Stimulated activated CD4-positive, alpha-beta T cell treated with anti-CD3 and anti-CD28 coated beads, TNF-alpha, amount 100 ng/mL, for 1 hour (primary cell): ENCODE data around the gene CLDN9.
"Not testable (repeated sequence)": the region's sequence is repeated elsewhere in the genome, so short reads cannot be mapped to it uniquely, and the experiment has no call there.

Experiments used
- DNase-seq, 3 donors: peaks; one replicate each; pipeline ENCODE4 v3.0.0-alpha.2; 2020; ENCODE audit warnings: low read depth in 3 of 3, low spot score in 1 of 3

Gene CLDN9

DNA sequence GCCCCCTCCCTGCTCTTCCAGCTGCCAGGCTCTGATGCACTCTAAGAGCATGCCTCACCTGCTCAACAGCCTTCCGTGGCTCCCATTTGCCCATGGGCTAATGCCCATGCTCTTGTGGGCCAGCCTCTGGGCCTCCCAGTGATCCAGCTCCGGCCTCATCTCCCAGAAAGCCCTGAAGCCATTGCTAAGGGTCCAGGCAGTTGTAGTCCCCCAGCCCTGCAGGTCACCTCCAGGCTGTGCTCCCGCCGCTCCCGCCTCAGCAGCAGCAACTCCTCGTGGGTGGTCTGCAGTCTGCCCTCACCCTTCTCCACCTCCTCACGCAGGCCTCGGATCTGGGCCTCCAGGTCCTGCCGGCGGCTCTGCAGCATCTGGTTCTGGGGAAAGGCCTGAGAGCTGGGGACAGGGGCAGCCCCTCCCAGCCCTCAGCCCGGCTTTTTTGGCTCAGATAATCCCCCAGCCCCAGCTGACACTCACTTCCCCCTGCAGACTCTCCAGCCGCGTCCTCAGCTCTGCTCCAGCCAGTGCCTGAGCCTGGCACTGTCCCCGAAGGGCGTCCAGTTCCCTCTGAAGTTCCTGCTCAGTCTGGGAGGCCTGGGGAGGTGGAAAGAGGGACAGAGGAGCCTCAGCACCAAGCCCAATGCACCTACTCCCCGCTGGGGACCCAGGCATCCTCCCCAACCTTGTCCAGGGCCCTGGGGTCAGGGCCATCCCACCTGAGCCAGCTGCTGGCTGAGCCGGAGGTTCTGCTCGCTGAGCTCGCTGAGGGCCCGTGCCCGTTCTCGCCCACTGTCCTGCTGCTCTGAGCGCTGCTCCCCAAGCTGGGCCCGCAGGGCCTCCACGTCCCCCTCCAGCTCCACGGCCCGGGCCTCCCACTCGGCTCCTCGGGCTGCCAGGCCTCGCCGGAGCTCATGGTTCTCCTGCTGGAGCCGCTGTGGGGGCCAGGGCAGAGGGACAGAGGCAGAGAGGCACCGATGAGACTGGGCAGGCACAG lies 17.8 kb downstream of the CLDN9 start:
- no peak for DNase-seq

DNA sequence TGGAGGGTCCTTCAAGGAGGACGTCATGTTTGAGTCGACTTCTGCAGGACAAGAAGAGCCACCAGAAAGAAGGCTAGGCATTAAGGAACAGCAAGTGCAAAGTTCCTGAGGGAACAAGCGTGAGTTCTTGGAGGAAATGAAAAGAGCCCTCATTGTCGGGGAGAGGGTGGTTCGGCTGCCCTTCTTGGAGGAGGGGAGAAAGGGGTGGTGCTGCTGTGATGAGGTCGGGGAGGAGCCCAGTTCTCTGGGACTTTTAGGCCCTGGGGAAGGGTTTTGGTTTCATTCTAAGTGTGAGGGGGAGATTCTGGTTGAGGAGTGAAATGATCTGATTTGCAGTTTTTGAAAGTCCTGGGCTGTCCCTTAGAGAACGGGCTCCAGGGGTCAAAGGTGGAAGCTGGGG lies 19.9 kb downstream of the CLDN9 start:
- DNase-seq = no peak

DNA sequence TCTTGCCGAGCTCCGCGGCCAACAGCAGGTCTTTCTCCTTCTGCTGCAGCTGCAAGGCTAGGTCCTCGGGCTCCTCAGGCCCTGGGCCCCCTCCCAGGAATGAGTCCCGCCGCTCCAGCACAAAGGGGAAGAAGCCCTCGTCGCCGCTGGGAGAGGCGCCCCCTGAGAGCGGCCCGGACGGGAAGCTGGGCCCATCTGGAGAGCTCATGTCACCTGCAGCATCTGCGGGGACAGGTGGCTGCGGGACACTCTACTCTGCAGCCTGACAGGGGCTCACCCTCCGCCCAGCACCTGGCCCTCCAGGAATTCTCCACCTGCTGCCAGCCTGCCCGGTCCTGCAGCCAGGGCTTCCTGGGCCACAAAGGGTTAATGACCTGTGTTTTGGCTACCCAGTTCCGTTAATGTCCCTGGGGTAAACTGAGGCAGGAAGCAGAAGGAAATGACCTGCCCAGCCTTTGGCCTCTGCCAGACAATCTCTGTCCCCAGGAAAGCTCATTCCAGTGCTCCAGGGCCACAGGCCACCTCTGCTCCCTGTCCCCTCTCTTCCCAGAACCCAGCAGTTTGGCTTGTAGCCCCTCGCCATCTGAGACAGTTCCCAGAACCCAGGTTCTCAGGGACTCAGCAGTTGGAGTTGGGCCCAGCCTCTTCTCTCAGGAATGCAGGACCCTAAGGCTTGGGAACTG lies 22.7 kb downstream of the CLDN9 start:
- DNase-seq = no peak

DNA sequence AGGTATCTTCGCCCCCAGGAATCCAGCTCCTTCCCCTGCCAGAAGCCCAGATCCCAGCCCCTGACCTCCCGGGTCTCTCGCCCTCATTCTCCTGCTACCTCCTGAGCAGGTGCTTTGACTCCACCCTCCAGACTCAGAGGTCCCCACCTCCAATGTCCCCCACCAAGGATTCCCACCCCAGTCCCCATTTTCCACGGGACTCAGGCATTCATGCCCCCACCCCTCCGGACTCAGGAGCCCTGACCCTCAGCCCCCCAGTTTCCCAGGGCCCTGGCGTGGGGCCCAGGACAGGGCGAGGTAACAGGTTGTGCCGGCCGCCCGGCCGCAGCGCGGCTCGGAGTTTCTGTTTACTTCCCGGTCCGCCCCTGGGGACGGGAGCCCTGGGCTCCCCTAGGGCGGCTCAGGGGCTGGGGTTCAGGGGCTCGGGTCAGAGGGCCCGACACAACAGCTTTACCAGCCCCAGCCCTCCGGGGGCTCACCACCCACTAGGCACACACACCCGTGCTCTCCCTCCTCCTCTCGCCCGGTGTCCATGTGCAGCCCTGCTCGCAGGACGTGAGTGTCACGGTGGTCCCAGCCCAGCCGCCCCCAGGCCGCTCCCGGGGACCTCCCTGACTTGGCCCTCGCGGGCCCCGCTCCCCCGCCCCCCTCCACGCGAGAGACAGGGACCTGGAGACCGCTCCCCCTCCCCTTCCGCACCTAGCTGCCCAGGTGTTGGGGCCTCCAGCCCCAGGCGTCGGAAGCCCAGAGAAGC lies 23.4 kb downstream of the CLDN9 start:
- DNase-seq = no peak

DNA sequence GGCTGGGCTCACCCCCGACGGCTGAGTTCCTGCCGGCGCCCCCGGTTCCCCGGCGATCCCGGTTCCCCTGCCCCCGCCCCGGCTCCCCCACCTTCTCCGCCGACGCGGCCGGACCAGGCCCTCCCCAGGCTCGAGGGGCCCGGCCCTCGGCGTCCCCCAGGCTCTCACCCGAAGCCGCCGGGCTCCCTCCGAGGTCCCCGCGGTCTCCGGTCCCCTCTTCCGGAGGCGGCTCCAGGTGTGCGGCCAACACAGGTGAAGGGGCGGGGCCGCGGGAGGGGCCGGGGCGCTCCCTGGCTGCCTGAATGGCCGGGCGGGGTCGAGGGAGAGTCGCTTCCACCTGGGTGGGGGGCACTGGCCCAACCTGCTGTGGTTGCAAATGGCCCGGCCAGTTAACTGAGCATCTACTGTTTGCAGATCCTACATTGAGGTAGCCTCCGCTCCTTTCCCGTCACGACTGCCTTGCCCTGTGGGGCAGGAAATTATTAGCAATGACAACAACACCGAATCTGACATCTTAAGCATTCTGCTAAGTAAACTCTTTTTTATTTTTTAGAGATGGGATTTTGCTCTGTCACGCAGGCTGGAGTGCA lies 24.1 kb downstream of the CLDN9 start, which contains the start of gene BICDL2:
BICDL2 (minus strand) TSS at position 219 of the 590 bp plus-strand sequence. CDS start 1,448 bp downstream, outside the sequence.
- DNase-seq = no peak

DNA sequence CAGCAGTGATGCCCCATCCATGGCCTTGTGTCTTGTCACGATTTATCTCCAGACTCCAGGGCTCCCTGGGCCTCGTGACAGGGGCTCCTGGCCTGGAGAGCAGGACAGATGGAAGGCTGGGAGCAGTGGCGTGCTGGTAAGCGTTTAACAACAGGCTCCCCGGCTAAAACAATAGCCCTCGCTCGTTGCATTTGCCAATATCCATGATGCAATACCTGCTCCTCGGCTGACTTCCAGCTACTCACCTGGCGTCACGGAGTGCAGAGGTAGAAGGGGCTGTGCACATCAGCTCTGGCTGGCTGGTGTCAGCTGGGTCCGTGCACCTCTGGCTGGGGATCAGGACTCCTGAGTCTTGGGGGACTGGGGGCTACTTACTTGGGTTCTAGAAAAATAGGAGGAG lies 25.5 kb downstream of the CLDN9 start:
- DNase-seq = no peak

DNA sequence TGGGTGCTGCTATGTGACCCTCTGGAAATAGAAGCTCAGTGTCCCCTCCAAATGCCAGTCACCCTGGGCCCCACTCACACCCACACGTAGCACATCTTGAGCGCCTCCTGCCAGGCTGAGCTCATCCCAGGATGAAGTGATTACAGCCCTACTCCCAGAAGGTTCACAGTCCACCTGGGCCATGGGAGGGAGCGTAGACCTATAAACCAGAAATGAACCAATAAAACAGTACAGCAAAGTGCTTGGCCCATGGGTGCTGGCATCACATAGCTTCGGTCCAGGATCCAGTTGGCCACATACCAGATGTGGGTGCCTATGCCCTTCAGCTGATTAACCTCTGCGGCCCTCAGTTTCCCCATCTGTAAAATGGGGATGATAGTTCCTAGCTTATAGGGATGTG lies 26.2 kb downstream of the CLDN9 start:
- no peak for DNase-seq

DNA sequence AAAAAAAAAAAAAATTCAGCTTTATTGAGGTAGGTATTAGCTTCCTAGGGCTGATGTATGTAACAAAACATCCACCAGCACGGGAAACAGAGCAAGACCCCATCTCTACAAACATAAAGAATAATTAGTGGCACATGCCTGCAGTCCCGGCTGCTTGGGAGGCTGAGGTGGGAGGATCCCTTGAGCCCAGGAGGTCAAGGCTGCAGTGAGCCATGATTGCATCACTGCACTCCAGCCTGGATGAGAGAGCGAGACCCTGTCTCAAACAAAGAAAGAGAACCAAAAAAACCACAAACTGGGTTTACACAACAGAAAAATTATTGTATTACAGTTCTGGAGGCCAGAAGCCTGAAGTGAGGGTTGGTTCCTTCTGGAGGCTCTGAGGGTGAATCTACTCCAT lies 29.7 kb downstream of the CLDN9 start:
- no peak for DNase-seq

DNA sequence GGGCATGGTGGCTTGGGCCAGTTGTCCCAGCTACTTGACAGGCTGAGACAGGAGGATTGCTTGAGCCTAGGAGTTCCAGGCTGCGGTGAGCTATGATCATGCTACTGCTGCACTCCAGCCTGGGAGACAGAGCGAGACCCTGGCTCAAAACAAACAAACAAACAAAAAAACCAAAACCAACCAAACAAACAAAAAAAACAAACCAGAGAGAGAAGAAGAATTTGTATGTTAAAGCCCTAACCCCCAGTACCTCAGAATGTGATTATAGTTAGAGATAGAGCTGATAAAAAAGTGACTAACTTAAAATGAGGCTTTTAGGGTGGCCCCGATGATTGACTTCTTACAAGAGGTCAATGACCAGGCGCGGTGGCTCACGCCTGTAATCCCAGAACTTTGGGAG lies 32.0 kb downstream of the CLDN9 start:
- no peak for DNase-seq

DNA sequence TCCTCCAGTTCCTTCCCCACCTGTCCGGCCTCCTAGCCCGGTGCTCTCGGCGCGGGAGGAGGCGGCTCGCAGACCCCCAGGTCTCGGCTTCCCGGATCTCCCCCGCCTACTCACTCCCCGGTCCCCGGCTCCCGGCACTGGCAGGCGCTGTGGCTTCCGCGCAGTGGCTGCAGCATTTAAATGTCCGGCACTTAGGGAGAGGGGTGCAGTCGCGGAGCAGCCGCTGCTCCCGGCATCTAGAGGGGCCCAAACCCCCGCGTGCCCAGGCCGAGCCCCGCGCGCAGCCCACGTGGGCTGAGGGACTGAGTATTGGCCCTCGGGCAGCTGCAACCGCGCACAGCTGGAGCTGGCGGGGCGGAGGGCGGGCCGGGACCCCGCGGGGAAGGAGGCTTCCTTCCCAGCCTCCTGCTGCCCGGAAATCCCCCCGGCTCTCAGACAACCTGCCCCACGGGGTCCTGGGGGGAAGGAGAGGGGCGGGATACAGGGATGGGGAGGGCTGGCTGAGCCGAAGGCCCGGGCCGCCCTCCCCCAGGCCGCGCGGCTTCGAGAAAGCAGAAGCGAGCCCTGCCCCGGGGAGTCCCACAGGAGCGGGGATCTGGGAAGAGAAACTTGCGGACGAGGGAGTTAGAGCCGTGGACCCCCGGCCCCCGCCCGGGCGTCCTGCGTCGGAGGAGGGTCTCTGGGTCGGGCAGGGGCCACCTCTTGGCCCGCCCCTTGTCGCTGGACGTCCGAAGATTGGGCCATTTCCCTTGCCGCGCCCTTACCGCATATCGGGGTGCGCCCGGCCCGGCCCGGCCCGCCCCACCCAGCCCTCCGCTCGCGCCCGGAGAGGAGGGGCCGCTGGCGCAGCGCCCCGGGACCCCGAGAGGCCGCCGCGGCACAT lies 33.3 kb downstream of the CLDN9 start, which contains the start of gene MMP25:
MMP25 (plus strand) TSS at position 804 of the 883 bp plus-strand sequence. CDS start 357 bp downstream, outside the sequence.
- DNase-seq = no peak

DNA sequence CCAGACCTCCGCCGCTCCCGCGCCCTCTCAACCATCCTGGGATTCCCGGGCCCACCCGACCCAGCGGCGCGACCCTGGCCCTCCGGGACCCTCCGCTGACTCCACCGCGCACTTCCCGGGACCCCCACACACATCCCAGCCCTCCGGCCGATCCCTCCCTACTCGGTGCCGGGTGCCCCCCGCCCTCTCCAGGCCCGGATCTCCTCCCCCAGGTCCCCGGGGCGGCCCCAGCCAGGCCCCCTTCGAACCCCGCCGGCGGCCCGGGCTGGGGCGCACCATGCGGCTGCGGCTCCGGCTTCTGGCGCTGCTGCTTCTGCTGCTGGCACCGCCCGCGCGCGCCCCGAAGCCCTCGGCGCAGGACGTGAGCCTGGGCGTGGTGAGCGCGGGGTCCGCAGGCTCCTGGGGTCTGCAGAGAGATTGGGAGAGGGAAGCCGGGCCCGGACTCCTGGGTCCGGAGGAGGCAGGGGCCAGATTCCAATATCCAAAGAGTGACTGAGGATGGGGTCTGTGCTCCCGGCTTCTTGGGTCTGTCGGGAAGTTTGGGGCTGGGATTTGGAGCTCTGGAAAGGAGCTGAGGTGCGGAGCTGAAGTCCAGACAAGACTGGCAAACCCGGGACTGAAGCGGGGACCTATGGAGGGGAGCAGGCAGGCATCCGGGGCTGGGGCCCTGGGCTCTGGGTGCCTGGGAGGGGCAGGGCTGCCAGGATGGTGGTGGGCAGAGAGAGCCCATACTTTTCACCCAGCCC lies 34.1 kb downstream of the CLDN9 start:
- no peak for DNase-seq

DNA sequence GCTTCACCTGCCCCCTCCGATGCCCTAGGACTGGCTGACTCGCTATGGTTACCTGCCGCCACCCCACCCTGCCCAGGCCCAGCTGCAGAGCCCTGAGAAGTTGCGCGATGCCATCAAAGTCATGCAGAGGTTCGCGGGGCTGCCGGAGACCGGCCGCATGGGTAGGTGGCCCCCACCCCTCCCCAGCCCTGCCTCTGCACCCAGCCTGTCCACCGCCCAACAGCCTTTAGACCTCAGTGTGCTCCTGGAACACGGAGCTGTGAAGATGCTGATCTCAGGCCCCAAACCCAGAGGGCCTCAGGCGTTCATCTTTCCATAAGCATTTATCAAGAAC lies 34.6 kb downstream of the CLDN9 start:
- DNase-seq = no peak

DNA sequence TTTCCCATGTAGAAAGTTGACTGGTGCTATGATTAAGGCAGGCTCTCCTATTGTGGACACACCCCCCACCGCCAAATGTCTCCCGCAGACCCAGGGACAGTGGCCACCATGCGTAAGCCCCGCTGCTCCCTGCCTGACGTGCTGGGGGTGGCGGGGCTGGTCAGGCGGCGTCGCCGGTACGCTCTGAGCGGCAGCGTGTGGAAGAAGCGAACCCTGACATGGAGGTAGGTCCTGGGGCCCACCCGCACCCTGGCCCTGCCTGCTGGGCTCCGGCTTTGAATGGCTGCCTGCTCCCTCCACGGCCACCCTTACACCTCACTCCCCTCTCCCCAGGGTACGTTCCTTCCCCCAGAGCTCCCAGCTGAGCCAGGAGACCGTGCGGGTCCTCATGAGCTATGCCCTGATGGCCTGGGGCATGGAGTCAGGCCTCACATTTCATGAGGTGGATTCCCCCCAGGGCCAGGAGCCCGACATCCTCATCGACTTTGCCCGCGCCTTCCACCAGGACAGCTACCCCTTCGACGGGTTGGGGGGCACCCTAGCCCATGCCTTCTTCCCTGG lies 37.3 kb downstream of the CLDN9 start:
- DNase-seq = no peak

DNA sequence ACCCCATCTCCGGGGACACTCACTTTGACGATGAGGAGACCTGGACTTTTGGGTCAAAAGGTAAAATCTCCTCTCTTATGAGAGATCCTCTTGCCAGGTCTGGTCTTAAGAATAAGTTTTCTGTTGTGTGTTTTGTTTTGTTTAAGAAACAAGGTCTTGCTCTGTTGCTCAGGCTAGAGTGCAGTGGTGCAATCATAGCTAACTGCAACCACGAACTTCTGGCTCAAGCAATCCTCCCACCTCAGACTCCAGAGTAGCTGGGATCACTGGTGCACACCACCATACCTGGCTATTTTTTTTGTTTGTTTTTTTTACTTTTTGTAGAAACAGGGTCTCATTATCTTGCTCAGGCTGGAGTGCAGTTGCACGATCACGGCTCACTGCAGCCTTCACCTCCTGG lies 37.8 kb downstream of the CLDN9 start:
- DNase-seq = no peak

DNA sequence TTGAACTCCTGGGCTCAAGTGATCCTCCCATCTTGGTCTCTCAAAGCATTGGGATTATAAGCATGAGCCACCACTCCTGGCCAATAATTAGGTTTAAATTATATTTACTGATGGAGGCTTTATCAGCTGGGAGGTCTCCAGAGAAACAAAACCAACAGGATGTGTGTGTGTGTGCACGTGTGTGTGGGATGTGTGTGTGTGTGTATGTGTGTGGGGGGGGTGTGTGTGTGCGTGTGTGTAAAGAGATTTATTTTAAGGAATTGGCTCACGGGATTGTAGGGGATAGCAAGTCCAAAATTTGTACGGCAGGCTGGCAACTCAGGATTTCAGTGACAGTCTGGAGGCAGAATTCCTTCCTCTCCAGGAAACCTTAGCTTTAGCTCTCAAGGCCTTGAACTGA lies 38.3 kb downstream of the CLDN9 start:
- no peak for DNase-seq

DNA sequence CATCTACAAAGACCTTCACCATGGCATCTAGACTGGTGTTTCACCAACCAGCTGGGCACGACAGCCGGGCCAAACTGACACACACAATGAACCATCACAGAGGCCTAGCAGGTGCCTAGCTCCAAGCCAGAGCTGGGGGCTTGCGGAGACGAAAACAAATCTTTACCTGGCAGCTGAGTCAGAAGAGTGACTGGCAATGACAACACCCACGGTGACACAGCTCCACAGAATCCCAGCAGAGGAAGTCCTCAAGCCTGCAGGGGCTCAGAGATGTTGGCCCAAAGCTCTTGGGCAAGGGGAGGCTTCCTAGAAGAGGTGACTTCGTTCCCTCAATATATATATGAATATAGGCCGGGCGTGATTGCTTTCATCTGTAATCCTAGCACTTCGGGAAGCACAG lies 38.8 kb downstream of the CLDN9 start:
- DNase-seq = no peak

DNA sequence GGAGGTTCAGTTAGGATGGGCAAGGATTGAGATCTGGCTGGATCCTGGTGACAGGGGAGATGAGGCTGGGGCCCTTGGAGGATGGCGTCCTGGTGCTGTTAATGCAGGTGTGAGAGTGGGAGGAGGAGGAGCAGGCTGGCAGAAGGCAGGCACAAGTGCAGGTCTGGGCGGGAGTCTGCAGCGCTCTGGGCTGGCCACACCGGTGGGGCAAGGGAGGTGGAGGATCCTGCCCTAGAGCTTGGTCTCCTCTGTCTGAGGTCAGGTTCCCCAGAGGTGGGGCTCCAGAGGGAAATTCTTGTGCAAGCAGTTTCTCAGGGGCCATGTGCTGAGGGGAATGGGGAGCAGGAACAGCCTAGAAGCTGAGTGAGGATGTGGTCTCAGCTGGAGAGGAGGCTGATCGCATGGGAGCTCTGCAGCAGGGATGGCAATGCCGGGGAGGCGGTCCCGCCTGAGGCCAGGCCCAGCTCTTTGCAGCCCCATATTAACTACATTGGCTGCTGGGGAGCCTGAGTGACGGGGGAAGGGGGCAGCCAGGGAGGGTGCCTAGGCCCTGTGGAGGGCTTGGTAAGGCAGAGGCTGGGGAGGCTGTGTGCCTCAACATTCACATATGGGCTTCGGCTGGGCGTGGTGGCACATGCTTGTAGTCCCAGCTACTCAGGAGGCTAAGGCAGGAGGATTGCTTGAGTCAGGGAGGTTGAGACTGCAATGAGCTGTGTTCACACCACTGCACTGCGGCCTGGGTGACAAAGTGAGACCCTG lies 40.0 kb downstream of the CLDN9 start:
- DNase-seq = not testable (repeated sequence)

DNA sequence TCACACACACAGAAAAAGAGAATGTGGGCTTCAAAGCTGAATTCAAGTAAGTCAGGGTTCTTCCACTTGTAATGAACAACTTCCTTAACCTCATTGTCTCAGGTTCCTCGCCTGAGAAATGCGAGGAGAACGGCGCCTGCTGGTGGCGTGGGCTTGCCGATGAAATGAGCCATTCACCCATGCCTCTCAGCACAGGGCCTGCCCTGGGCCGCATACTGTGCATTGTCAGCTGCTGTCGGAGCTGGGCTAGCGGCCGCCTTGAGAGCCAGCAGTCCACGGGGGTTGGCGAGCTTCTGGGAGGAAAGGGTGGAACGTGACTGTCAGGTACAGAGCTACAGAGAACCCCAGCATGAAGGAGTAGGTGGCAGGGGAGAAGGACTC lies 40.6 kb downstream of the CLDN9 start:
- not testable (repeated sequence) for DNase-seq
